Stimulated activated CD4-positive, alpha-beta T cell treated with anti-CD3 and anti-CD28 coated beads, TNF-alpha, amount 100 ng/mL, for 4 hours (primary cell): Measurements from ENCODE around the gene PHPT1.
"Not testable (repeated sequence)": the region's sequence is repeated elsewhere in the genome, so short reads cannot be mapped to it uniquely, and the experiment has no call there.

Experiments
- DNase-seq, 3 experiments: peaks; one replicate each; pipeline ENCODE4 v3.0.0-alpha.2; 2020; ENCODE audit warnings: low read depth in 3 of 3

Gene PHPT1

GRCh38 chr9:136823136-136824046, 25.8 kb upstream of the PHPT1 start:
- no peak for DNase-seq

- DNase-seq: no peak
Measured at GRCh38 chr9:136824496-136825225, 24.5 kb upstream of the PHPT1 start.

- DNase-seq: no peak
Measured at GRCh38 chr9:136825295-136826187, 23.7 kb upstream of the PHPT1 start.

- DNase-seq: no peak
Measured at GRCh38 chr9:136826188-136826541, 23.0 kb upstream of the PHPT1 start.

DNA sequence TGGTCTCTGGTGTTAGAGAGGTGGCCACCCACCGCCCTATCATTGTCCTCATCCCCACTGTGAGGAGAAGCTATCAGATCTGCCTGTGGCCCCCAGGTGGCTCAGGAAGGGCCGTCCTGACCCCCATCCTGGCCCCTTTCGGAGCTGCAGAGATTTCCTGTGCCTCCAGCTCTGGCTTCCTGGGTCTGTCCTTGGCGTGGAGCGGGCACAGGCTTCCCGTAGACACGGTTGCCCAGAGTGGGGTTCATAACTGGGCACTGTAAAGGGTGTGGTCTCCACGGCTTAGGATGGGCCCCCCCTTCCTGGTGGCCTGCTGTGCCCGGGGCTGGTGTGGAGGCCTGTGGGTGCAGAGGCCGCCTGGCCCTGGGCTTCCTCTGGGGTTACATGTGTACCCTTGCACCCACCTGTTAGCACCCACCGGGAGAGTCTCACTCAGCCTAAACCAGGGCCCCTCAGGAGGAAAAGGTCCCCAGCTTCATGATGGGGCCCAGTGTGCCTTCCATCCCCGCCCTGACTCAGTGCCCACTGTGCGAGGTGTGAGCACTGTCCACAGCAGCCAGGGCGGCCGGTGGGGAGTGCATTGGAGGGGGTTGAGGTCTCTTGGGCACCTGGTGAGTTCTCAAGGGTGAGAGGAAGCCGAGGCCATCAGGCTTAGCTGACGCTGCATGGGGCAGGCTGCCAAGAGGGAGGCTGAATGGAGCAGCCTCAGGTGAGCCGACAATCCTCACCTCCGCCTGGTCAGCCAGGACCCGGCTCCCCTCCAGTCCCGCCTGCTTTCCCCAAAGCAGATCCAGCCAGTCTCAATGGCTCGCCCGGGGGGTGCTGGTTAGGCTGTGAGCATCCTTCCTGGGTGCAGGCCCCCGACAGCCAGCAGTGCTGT, 22.3 kb upstream of the PHPT1 start:
- no peak for DNase-seq

DNA sequence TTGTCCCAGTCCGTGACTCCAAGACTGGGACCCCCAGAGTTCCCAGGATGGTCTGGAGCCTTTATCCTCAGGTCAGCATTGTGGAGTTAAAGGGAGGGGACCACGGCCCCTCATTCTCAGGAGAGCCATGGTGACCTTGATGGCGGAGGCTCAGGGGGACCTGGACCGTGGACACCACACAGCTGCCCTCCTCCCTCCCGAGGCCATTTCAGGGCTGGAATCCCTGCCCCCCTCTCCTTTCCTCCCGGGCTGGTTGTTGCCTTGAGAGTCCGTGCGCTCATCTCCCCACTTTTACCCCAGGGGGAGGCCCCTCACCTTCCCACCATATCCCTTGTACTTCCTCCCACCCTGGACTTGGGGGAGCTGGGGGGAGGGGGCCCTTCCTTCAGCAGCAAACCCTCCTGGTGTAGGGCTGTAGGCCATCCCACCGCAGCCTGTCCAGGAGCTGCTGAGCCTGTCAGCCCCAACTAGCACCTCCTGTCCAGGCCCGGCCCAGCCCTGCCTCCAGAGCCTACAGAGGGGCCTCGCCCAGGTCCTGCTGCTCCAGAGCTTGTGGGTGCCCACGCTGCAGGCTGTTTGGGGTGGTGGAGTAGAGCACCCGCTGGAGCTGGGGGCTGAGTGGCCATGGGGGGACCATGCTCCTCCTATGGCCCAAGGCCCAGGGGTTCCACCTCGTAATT, 21.3 kb upstream of the PHPT1 start:
- DNase-seq: no peak

GRCh38 chr9:136828474-136829140, 20.6 kb upstream of the PHPT1 start:
- no peak for DNase-seq

GRCh38 chr9:136829412-136829811, 19.8 kb upstream of the PHPT1 start:
- DNase-seq: no peak

- DNase-seq: no peak
Measured at GRCh38 chr9:136829981-136830885, 19.0 kb upstream of the PHPT1 start.

- no peak for DNase-seq
Measured at GRCh38 chr9:136831002-136831719, 18.0 kb upstream of the PHPT1 start.

DNA sequence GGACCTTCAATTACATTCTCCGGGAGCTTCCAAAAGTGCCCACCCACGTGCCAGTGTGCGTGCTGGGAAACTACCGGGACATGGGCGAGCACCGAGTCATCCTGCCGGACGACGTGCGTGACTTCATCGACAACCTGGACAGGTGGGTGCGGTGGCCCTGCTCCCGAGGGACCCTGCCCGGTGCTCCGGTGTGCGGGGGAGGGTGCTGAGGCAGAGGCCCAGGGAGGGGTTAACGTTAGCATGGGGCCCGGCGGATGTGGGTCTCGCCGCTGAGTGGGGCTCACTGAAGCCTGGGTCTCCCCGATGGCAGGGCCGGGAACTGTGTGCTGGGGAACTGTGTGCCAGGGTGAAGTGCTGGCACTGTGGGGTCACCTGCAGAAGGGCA, 17.5 kb upstream of the PHPT1 start:
- no peak for DNase-seq

DNA sequence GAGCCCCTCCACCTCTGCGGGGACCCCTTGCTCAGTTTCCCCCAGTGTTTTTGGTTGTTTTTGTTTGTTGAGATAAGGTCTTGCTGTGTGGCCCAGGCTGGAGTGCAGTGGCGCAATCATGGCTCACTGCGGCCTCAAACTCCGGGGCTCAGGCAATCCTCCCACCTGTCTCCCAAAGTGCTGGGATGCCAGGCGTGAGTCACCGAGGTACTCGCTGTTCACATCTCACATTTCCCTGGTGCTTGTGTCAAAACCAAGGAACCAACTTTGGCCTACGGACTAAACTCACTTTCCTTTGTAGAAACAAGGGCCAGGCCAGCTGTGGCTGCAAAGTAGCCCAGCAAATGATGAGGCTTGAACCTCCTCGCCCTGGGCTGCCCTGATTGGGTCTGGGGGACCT, 16.6 kb upstream of the PHPT1 start:
- DNase-seq: no peak

DNA sequence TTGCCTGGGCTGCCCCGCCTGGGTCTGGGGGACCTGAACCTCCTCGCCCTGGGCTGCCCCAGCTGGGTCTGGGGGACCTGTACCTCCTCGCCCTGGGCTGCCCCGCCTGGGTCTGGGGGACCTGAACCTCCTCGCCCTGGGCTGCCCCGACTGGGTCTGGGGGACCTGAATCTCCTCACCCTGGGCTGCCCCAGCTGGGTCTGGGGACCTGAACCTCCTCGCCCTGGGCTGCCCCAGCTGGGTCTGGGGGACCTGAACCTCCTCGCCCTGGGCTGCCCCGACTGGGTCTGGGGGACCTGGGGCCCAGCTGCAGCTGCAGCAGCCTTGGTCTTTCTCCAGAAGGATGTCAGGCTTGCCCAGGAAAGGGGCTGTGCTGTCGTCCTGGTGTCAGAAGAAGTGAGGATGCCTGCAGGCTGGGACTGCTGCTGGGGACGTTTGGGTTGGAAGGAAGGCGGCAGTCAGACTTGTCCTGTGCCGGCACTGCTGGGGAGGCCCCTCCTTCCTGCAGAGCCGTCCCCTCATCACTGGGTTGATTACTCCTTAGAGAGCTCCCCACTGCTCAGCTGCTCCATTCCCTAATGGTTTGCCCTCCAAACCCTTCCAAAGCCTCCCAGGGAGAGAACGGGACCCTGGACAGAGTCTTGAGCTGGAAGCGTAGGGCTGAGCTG, 15.7 kb upstream of the PHPT1 start:
- DNase-seq: not testable (repeated sequence)

DNA sequence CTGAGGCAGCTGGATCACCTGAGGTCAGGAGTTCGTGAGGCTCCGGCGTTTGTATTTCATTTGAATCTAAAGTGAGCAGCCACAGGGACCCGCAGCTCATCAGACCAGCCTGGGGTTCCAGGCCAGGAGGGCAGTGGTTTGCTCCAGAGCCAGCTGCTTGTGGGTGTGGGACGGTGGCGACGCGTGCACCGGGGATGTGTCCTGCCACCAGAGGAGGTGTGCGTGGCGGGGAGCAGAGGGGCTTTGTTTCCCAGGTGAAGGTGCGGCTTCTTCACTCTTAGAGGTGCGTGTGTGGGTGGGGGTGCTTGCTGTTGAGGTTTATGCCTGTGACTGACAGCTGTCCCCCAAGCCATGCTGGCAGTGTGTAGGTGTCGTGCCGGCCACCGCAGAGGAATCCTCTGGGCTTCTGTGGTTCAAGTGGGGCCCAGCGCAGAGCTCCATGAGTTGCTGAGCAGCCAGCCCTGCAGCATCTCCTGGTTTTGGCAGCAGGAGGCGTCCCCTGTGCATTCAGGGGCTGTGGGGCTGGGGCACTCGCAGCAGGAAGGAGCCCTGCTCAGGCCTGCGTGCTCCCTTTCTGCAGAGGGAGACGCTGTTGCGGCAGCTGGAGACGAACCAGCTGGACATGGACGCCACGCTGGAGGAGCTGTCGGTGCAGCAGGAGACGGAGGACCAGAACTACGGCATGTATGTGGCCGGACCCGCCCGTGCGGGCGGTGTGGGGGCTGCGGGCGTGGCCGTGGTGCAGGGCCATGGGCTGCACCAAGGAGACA, 13.9 kb upstream of the PHPT1 start:
- no peak for DNase-seq

DNA sequence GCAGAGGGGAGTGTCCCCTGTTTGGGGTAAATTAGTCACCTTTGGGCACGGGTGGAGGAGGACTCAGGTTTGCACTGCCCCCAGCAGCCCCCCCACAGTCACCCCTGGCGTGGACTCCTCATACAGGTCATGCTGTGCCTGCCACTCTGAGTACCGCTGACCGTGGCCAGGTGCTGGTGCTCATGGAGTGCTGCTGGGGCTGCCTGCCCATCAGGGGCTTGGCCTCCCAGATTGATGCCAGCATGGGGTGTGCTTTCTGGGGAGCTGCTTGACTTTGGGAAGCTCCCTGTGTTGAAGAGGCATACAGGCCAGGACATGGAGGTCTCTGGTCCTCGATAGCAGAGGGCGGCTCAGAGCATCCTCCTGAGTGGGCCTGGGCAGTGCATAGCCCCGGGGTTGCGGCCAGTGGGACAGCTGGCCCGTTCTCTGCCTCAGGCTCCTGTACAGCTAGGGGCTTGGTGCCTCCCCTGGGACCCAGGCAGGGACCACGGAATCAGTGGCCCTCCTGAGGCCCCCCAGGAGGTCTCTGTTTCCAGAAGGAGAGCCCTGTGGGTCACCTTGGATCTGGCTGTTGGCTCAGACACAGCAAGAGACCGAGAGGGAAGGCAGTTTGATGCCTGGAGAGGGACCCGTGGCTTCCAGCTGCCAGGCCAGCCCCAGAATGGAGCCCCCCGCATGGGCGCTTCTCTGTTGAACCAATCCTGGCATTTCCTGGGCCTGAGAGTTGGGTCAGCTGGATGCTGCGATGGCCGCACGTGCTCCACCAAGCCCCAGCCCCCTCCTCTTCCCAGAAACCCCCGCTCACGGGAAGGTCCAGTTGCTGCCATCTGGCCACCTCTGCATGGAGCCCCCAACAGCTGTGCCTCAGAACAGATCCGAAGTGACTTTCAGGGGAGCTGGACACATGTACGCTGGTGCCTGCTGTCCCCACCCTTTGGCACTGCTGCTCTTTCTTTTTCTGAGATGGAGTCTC, 13.0 kb upstream of the PHPT1 start:
- DNase-seq: no peak
